ENCODE data around the gene RAD51C.
"Not testable (repeated sequence)": the region's sequence is repeated elsewhere in the genome, so short reads cannot be mapped to it uniquely, and the experiment has no call there.

RAD51C gene

GRCh38 chr17:58692239-58693055 lies at the start of gene RAD51C:
RAD51C (plus strand) TSS chr17:58692602; CDS start chr17:58692644, 42 bp downstream.
- peak; percentile 82 for DNase-seq

- no peak for DNase-seq
Observed at GRCh38 chr17:58643147-58643546, 49.3 kb upstream of the RAD51C start.

GRCh38 chr17:58648236-58648635 lies 44.2 kb upstream of the RAD51C start:
- no peak for DNase-seq

GRCh38 chr17:58657962-58658803 lies 34.2 kb upstream of the RAD51C start:
- DNase-seq: not testable (repeated sequence)

- DNase-seq: peak; percentile 67
Observed at GRCh38 chr17:58658804-58659713, 33.3 kb upstream of the RAD51C start.

- DNase-seq: not testable (repeated sequence)
Observed at GRCh38 chr17:58659714-58660084, 32.7 kb upstream of the RAD51C start.

GRCh38 chr17:58660621-58661020 lies 31.8 kb upstream of the RAD51C start:
- DNase-seq: no peak

- no peak for DNase-seq
Observed at GRCh38 chr17:58661499-58661898, 30.9 kb upstream of the RAD51C start.

- no peak for DNase-seq
Observed at GRCh38 chr17:58664302-58664701, 28.1 kb upstream of the RAD51C start.

- no peak for DNase-seq
Observed at GRCh38 chr17:58665946-58666857, 26.2 kb upstream of the RAD51C start.

GRCh38 chr17:58666858-58667267 lies 25.5 kb upstream of the RAD51C start:
- DNase-seq: peak; percentile 22

- DNase-seq: no peak
Observed at GRCh38 chr17:58667934-58668597, 24.3 kb upstream of the RAD51C start.

GRCh38 chr17:58668598-58668935 lies 23.8 kb upstream of the RAD51C start:
- no peak for DNase-seq

- no peak for DNase-seq
Observed at GRCh38 chr17:58669853-58670252, 22.5 kb upstream of the RAD51C start.

GRCh38 chr17:58671969-58672368 lies 20.4 kb upstream of the RAD51C start:
- no peak for DNase-seq

- no peak for DNase-seq
Observed at GRCh38 chr17:58677194-58677880, 15.1 kb upstream of the RAD51C start.

- DNase-seq: not testable (repeated sequence)
Observed at GRCh38 chr17:58678287-58678686, 14.1 kb upstream of the RAD51C start.

GRCh38 chr17:58679263-58680037 lies 13.0 kb upstream of the RAD51C start:
- no peak for DNase-seq

GRCh38 chr17:58680038-58680369 lies 12.4 kb upstream of the RAD51C start:
- DNase-seq: no peak

- no peak for DNase-seq
Observed at GRCh38 chr17:58684003-58684402, 8.4 kb upstream of the RAD51C start.

Measured in activated CD4-positive, alpha-beta T cell treated with anti-CD3 and anti-CD28 coated beads, Interleukin-2, amount 50 U/mL, for 1 hour (primary cell).